Adipocyte (in vitro differentiated cells): ENCODE data around the gene TNN.

ENCODE experiments used
- DNase-seq: peaks from one replicate; pipeline ENCODE4 v3.0.0-alpha.2; 2015; ENCODE audit warnings: low read depth
- H3K27me3 ChIP-seq: replicated peaks from 2 replicates; pipeline ENCODE4 v1.7.0; 2013; ENCODE audit warnings: mild to moderate bottlenecking, low read length, moderate library complexity; ENCODE audit not compliant: control insufficient read depth, insufficient read depth
- H3K36me3 ChIP-seq: 2 replicates; pipeline ENCODE4 v1.7.0; 2013; ENCODE audit warnings: low read length, mild to moderate bottlenecking, moderate library complexity; ENCODE audit not compliant: control insufficient read depth, insufficient read depth, severe bottlenecking
- H3K4me1 ChIP-seq: 2 replicates; pipeline ENCODE4 v1.7.0; 2013; ENCODE audit warnings: mild to moderate bottlenecking, low read length, moderate library complexity; ENCODE audit not compliant: control insufficient read depth, insufficient read depth
- H3K4me3 ChIP-seq: 2 replicates; pipeline ENCODE4 v1.7.0; 2013; ENCODE audit warnings: mild to moderate bottlenecking, low read length, moderate library complexity
- H3K9ac ChIP-seq: 2 replicates; pipeline ENCODE4 v1.7.0; 2013; ENCODE audit warnings: mild to moderate bottlenecking, low read length, moderate library complexity
- H3K9me3 ChIP-seq: 2 replicates; pipeline ENCODE4 v1.7.0; 2013; ENCODE audit warnings: mild to moderate bottlenecking, low read length, moderate library complexity; ENCODE audit not compliant: control insufficient read depth

Gene TNN

DNA sequence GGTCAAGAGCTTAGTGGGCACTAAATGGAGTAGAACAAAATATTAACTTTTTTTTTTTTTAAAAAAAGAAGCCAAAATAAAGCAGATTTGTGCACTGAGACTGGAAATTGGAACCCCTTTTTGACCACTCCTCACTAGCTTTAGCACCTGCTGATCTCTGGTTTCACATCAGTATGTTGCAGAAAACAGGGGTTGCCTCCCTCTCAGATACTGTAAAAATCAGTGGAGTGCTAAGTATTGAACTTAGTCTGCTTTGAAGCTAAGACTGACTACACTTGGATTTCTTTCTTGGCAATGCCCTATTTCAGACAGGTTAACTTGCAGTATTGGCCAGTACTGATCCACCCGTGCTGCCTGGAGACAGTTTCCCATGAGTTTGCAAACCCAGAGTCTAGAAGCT, 127.6 kb downstream of the TNN start:
- H3K27me3 ChIP-seq: peaks cover 14% of the 10 kb centered on the region
- H3K9ac ChIP-seq: no peak overlapping the region
- H3K36me3 ChIP-seq: no peaks in the 10 kb centered on the region
- peaks cover 22% of the 10 kb centered on the region for H3K4me1 ChIP-seq
- no peak for DNase-seq
- no peak overlapping the region for H3K4me3 ChIP-seq
- no peaks in the 10 kb centered on the region for H3K9me3 ChIP-seq

DNA sequence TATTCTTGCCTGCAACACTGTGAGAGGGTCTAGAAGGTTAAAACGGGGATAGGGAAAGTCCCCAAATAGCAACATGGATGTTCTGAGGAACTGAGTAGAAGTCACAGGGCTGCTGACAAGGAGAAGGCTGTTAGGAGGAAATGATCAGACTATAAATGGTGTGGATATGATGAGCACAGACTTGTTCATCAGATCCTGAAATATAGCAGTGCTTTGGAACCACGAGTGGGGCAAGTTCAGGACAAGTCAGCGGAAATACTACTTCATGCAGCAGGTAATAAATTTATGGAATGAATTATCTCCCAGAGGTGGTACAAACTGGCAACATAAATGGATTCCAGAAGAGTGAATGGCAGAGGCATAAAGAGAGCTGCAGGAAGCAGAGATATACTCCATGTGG, 128.2 kb downstream of the TNN start:
- Histone ChIP-seq H3K27me3 (peaks cover 9% of the 10 kb centered on the region), H3K4me3 (no peak overlapping the region), H3K36me3 (no peaks in the 10 kb centered on the region), H3K9ac (no peak overlapping the region), H3K4me1 (peaks cover 27% of the 10 kb centered on the region), H3K9me3 (no peaks in the 10 kb centered on the region)
- DNase-seq: no peak

GRCh38 chr1:175197531-175197930, 129.9 kb downstream of the TNN start:
- Histone ChIP-seq H3K36me3 (no peaks in the 10 kb centered on the region), H3K4me1 (peaks cover 25% of the 10 kb centered on the region), H3K4me3 (no peak overlapping the region), H3K9ac (no peak overlapping the region), H3K27me3 (peaks cover 5% of the 10 kb centered on the region), H3K9me3 (no peaks in the 10 kb centered on the region)
- DNase-seq: peak; percentile 30
